Activated CD8-positive, alpha-beta T cell treated with anti-CD3 and anti-CD28 coated beads, Interleukin-2, amount 10 ng/mL, durations not matched to agents 7 days and 5 days (primary cell): ENCODE measurements around the gene CRY2. TPM values are rescaled to one million over a fixed set of nuclear protein-coding genes. Genes with fewer than 3 reads are reported as not detected.
"Not testable (repeated sequence)": the region's sequence is repeated elsewhere in the genome, so short reads cannot be mapped to it uniquely, and the experiment has no call there.

Experiments
- ATAC-seq: fragments of 150-1000 bp; cut with Tn5 transposase; one replicate; pipeline ENCODE4 v1.10.0; 2021; ENCODE audit warnings: moderate library complexity
- CTCF ChIA-PET: fragments of 350-600 bp; sonication (Branson Sonifier 250); formaldehyde crosslinking; loops from one replicate; lab custom pipeline; 2021; ENCODE audit warnings: antibody characterized with exemption; lab: Charles Lee
- POLR2A ChIA-PET: fragments of 350-600 bp; sonication (Branson Sonifier 250); formaldehyde crosslinking; loops from one replicate; lab custom pipeline; 2021; ENCODE audit warnings: antibody characterized with exemption; lab: Charles Lee
- DNase-seq: peaks from one replicate; pipeline ENCODE4 v3.0.0-alpha.2; 2020
- H3K27ac Mint-ChIP-seq: one replicate; pipeline ENCODE4 v1.8.0; 2021; ENCODE audit warnings: mild to moderate bottlenecking, mixed read lengths
- H3K27me3 Mint-ChIP-seq: one replicate; pipeline ENCODE4 v1.8.0; 2021; ENCODE audit warnings: low read depth, mixed read lengths
- H3K36me3 Mint-ChIP-seq: one replicate; pipeline ENCODE4 v1.8.0; 2021; ENCODE audit warnings: low read depth, mixed read lengths
- H3K4me1 Mint-ChIP-seq: one replicate; pipeline ENCODE4 v1.8.0; 2021; ENCODE audit warnings: low read depth, mixed read lengths
- H3K4me3 Mint-ChIP-seq: one replicate; pipeline ENCODE4 v1.8.0; 2021; ENCODE audit warnings: mild to moderate bottlenecking, mixed read lengths
- H3K9me3 Mint-ChIP-seq: one replicate; pipeline ENCODE4 v1.8.0; 2022; ENCODE audit warnings: mixed read lengths; ENCODE audit not compliant: insufficient read depth
- total RNA-seq, 2 experiments: library from RNA; stranded (reverse); gene quantifications; one replicate each; pipeline ENCODE4 v1.2.3, GENCODE V29; 2021

CRY2 gene
- total RNA-seq, 2 experiments from 2014 or later: 24.4 to 28.1 TPM

DNA sequence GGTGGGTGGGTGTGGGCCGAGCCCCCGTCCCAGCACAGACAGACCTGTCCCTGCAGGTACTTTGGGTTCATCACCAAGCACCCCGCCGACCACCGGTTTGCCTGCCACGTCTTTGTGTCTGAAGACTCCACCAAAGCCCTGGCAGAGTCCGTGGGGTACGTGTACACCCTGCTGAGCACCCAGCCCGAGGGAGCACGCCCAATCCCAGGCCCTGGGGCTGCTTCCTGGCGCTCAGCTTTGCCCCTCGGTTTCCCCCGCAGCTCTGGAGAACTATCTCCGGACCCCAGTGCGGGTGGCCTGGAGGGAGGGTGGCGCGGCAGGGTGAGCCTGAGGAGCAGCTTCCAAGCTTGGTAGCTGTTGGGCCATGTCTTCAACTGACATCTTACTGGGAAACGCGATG lies 57.8 kb downstream of the CRY2 start:
- DNase-seq (no peak), ATAC-seq (no peak)
- H3K9me3 Mint-ChIP-seq: no peaks in the 10 kb centered on the region
- H3K27me3 Mint-ChIP-seq: peaks cover 13% of the 10 kb centered on the region
- no peaks in the 10 kb centered on the region for H3K36me3 Mint-ChIP-seq
- H3K4me1 Mint-ChIP-seq: peaks cover 13% of the 10 kb centered on the region
- CTCF ChIA-PET: no interaction called here
- POLR2A ChIA-PET: no interaction called here
- no peak overlapping the region for H3K27ac Mint-ChIP-seq
- no peak overlapping the region for H3K4me3 Mint-ChIP-seq

GRCh38 chr11:45905576-45905975 lies 58.3 kb downstream of the CRY2 start:
- H3K27ac Mint-ChIP-seq, H3K9me3 Mint-ChIP-seq, DNase-seq, H3K4me3 Mint-ChIP-seq, H3K36me3 Mint-ChIP-seq, CTCF ChIA-PET, POLR2A ChIA-PET, ATAC-seq: not testable (repeated sequence)
- peaks cover 12% of the 10 kb centered on the region for H3K4me1 Mint-ChIP-seq
- peaks cover 10% of the 10 kb centered on the region for H3K27me3 Mint-ChIP-seq

DNA sequence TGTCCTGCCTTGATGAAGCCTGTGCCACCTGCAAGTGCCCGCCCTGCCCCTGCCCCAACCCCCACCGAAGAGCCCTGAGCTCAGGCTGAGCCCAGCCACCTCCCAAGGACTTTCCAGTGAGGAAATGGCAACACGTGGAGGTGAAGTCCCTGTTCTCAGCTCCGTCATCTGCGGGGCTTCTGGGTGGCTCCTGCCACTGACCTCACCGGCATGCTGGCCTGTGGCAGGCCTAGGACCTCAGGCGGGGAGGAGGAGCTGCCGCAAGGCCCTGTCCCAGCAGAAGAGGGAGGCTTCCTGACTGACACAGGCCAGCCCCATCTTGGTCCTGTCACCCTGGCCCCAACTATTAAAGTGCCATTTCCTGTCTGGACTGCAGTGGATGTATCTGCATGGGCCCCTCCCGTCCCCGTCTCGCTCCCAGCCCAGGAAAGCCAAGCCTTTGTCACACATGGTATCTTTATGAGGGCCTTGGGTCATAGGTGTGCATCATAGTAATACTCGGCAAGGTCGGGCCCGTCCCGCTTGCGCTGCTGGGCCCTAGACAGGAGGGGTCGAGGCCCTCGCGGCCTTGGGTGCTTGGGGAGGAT lies 58.9 kb downstream of the CRY2 start:
- Mint-ChIP-seq H3K9me3 (no peaks in the 10 kb centered on the region), H3K27ac (no peak overlapping the region), H3K27me3 (peaks cover 4% of the 10 kb centered on the region), H3K4me3 (no peak overlapping the region), H3K4me1 (peaks cover 11% of the 10 kb centered on the region), H3K36me3 (peaks cover 7% of the 10 kb centered on the region)
- DNase-seq: no peak
- ChIA-PET POLR2A (no interaction called here), CTCF (no interaction called here)
- ATAC-seq: no peak

- Mint-ChIP-seq H3K36me3 (peaks cover 11% of the 10 kb centered on the region), H3K4me3 (no peak within 1 kb of the TSS)
Measured at GRCh38 chr11:45906965-45907611, 59.8 kb downstream of the CRY2 start, which contains the start of gene FREY1. Gene FREY1 (minus strand): TSS chr11:45907271. CDS start chr11:45907245, 26 bp downstream.

DNA sequence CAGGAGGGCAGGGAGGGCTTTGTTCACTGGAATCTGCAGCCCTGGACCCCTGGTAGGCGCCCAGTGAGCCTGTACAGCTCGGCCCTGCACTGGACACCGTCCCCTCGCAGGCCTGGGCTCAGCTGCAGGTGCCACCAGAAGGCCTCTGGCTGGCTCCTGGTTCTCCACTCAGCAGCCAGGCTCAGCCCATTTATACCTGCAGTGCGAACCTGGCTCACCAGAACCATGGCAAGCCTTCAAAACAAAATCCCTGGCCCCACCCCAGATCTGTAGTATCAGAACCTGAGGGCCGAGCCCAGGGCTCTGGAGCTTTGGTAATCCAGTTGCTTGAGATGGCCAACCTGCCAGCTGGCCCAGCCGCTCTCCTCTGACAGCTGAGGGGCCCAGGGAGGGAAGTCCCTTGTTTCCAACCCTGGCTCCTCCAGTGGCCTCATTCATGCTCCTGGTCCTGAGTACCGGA lies 60.7 kb downstream of the CRY2 start:
- POLR2A ChIA-PET: interaction anchor here (0.7 to 1.7 kb wide), 2 partner anchors 10 kb away, joined by 4 to 5 read pairs; partner anchors contain the start of gene PEX16
- Mint-ChIP-seq H3K36me3 (peaks cover 11% of the 10 kb centered on the region), H3K27ac (no peak overlapping the region), H3K9me3 (no peaks in the 10 kb centered on the region), H3K27me3 (no peaks in the 10 kb centered on the region), H3K4me1 (peaks cover 11% of the 10 kb centered on the region), H3K4me3 (no peak overlapping the region)
- DNase-seq (no peak), ATAC-seq (no peak)
- CTCF ChIA-PET: no interaction called here

More at GRCh38 chr11:45906965-45907611, 59.8 kb downstream of the CRY2 start, which contains the start of gene FREY1:
- no peaks in the 10 kb centered on the region for H3K27me3 Mint-ChIP-seq
- DNase-seq: no peak
- H3K9me3 Mint-ChIP-seq: no peaks in the 10 kb centered on the region
- peaks cover 11% of the 10 kb centered on the region for H3K4me1 Mint-ChIP-seq
- ATAC-seq: no peak
- CTCF ChIA-PET: no interaction called here
- POLR2A ChIA-PET: interaction anchor here (0.7 kb wide), 1 partner anchor 11 kb away, joined by 4 read pairs; the partner anchor contains the start of gene PEX16
- H3K27ac Mint-ChIP-seq: no peak within 1 kb of the TSS

- peaks cover 19% of the 10 kb centered on the region for H3K4me1 Mint-ChIP-seq
- H3K36me3 Mint-ChIP-seq: peaks cover 15% of the 10 kb centered on the region
- ATAC-seq: no peak
- ChIA-PET CTCF (no interaction called here), POLR2A (interaction anchor here (0.7 to 1.7 kb wide), 2 partner anchors 8 to 37 kb away, joined by 3 to 5 read pairs; partner anchors contain the start of gene PEX16)
- H3K4me3 Mint-ChIP-seq: no peak overlapping the region
- H3K27me3 Mint-ChIP-seq: no peaks in the 10 kb centered on the region
- H3K27ac Mint-ChIP-seq: no peak overlapping the region
- H3K9me3 Mint-ChIP-seq: no peaks in the 10 kb centered on the region
- DNase-seq: no peak
Measured at GRCh38 chr11:45909594-45910475, 62.6 kb downstream of the CRY2 start.

GRCh38 chr11:45910623-45911022 lies 63.3 kb downstream of the CRY2 start:
- ATAC-seq: no peak
- CTCF ChIA-PET: no interaction called here
- peaks cover 18% of the 10 kb centered on the region for H3K4me1 Mint-ChIP-seq

DNA sequence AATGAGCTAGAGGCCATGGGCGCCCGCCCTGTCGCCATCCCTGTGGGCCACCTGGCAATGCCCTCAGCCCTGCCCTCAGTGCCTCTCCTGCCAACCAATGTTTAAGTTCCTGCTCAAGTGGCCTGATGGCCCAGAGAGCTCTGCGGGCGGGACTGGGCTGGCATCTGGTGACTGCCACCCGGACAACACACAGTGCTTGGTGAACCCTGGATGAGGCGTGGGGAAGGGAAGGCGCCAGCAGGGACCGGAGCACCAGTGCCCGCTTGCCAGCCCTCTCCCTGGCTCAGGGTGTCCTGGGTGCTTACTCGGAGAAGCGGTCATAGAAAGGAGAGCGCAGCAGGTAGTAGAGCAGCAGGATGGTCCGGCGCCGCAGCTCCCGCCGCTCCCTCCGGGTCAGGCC lies 66.2 kb downstream of the CRY2 start:
- CTCF ChIA-PET: no interaction called here
- H3K9me3 Mint-ChIP-seq: no peaks in the 10 kb centered on the region
- POLR2A ChIA-PET: interaction anchor here (0.9 kb wide), 1 partner anchor 14 kb away, joined by 3 read pairs; no protein-coding TSS in a partner anchor
- ATAC-seq (no peak), DNase-seq (no peak)
- peaks cover 27% of the 10 kb centered on the region for H3K36me3 Mint-ChIP-seq
- no peaks in the 10 kb centered on the region for H3K27me3 Mint-ChIP-seq
- no peak overlapping the region for H3K27ac Mint-ChIP-seq
- peaks cover 25% of the 10 kb centered on the region for H3K4me1 Mint-ChIP-seq
- H3K4me3 Mint-ChIP-seq: no peak overlapping the region

More at GRCh38 chr11:45910623-45911022, 63.3 kb downstream of the CRY2 start:
- POLR2A ChIA-PET: no interaction called here
- Mint-ChIP-seq H3K36me3 (peaks cover 20% of the 10 kb centered on the region), H3K9me3 (no peaks in the 10 kb centered on the region), H3K4me3 (no peak overlapping the region), H3K27me3 (no peaks in the 10 kb centered on the region), H3K27ac (no peak overlapping the region)
- no peak for DNase-seq

DNA sequence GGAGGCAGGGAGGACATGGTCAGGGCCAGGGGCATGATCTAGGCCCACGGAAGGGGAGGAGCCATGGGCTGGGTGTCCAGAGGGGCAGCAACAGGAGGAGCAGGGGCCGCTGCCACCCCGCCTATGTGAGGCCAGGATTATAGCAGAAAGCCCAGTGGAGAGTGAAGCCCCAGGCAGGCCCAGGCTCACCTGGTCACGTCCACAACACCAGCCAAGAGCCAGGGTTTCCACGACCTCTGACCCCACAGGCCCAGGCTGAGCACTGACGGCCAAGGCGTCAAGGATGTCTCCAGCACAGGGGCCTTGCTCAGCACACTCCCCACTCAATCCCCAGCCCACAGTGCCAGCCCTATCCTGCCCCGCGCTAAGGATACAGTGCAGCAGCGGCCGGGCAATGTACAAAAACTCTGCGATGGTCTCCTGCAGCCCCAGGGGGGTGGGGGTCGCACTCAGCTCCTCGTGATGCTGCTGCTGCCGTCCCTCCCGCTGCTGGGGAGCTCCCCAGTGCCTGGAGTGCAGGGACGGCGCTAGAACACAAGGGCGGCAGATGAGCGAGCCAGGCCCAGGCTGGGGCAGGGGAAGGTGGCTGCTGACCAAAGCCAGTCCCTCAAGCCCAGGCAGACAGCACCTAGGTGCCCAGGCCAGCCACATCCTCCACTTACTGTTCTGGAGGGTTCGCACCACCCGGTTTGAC lies 66.8 kb downstream of the CRY2 start:
- peaks cover 27% of the 10 kb centered on the region for H3K36me3 Mint-ChIP-seq
- CTCF ChIA-PET: no interaction called here
- DNase-seq (no peak), ATAC-seq (no peak)
- POLR2A ChIA-PET: interaction anchor here (0.9 kb wide), 1 partner anchor 13 kb away, joined by 3 read pairs; no protein-coding TSS in a partner anchor
- no peak overlapping the region for H3K27ac Mint-ChIP-seq
- H3K4me3 Mint-ChIP-seq: no peak overlapping the region
- H3K4me1 Mint-ChIP-seq: peaks cover 31% of the 10 kb centered on the region
- no peaks in the 10 kb centered on the region for H3K27me3 Mint-ChIP-seq
- no peaks in the 10 kb centered on the region for H3K9me3 Mint-ChIP-seq

GRCh38 chr11:45915446-45915845 lies 68.2 kb downstream of the CRY2 start:
- H3K4me3 Mint-ChIP-seq: no peak overlapping the region
- no peaks in the 10 kb centered on the region for H3K9me3 Mint-ChIP-seq
- no peak overlapping the region for H3K27ac Mint-ChIP-seq
- CTCF ChIA-PET: interaction anchor here (0.9 kb wide), 1 partner anchor 35 kb away, joined by 4 read pairs; no protein-coding TSS in a partner anchor
- H3K4me1 Mint-ChIP-seq: peaks cover 42% of the 10 kb centered on the region
- DNase-seq (no peak), ATAC-seq (no peak)
- peaks cover 24% of the 10 kb centered on the region for H3K36me3 Mint-ChIP-seq
- H3K27me3 Mint-ChIP-seq: no peaks in the 10 kb centered on the region
- POLR2A ChIA-PET: interaction anchor here (0.6 kb wide), 1 partner anchor 14 kb away, joined by 3 read pairs; no protein-coding TSS in a partner anchor

- peak overlapping the region; percentile 99 for H3K27ac Mint-ChIP-seq
- H3K4me1 Mint-ChIP-seq: peaks cover 50% of the 10 kb centered on the region
- H3K27me3 Mint-ChIP-seq: peaks cover 6% of the 10 kb centered on the region
- ChIA-PET CTCF (interaction anchor here (0.7 to 2.4 kb wide), 6 partner anchors 48 to 321 kb away, joined by 3 to 13 read pairs (median 4); partner anchors contain the start of gene CRY2), POLR2A (interaction anchor here (0.5 to 2.5 kb wide), 7 partner anchors 8 to 69 kb away, joined by 3 to 16 read pairs (median 4); no protein-coding TSS in a partner anchor)
- H3K9me3 Mint-ChIP-seq: no peaks in the 10 kb centered on the region
- DNase-seq: peak; percentile 49
- H3K36me3 Mint-ChIP-seq: peaks cover 16% of the 10 kb centered on the region
- H3K4me3 Mint-ChIP-seq: peak overlapping the region; percentile 94
- ATAC-seq: peak; percentile 1
Measured at GRCh38 chr11:45917286-45917622, 70.0 kb downstream of the CRY2 start.
